Caco-2 (cell line): ENCODE measurements around the gene ZNF592. TPM values are rescaled to one million over a fixed set of nuclear protein-coding genes. Genes with fewer than 3 reads are reported as not detected.

Source experiments
- BruUV-seq: library from RNA; stranded (reverse); fragments of 400-500 nt; replicated peaks from 2 replicates; lab custom pipeline; 2021; lab: Mats Ljungman, UMichigan
- CTCF ChIA-PET: fragments of 300-600 bp; sonication (Branson Sonifier 250); formaldehyde crosslinking; loops from one replicate; lab custom pipeline; 2022; ENCODE audit warnings: antibody characterized with exemption; lab: Charles Lee
- POLR2A ChIA-PET: fragments of 300-600 bp; sonication (Branson Sonifier 250); formaldehyde crosslinking; loops from one replicate; lab custom pipeline; 2022; ENCODE audit warnings: antibody characterized with exemption; lab: Charles Lee
- DNase-seq, 2 experiments: peaks; one replicate each; pipeline versions ENCODE4 v3.0.0 to v3.0.0-alpha.2; 2020 to 2022
- H3K27me3 ChIP-seq: replicated peaks from 2 replicates; pipeline ENCODE4 v1.6.0; 2011; ENCODE audit warnings: low read length; ENCODE audit not compliant: control insufficient read depth, insufficient read depth
- H3K36me3 ChIP-seq: 2 replicates; pipeline ENCODE4 v1.5.1; 2011; ENCODE audit warnings: low read length; ENCODE audit not compliant: control insufficient read depth, insufficient read depth
- H3K4me1 ChIP-seq: fragments of 250-450 bp; sonication (Bioruptor Pico); 2 replicates; pipeline ENCODE4 v1.5.1; 2020; ENCODE audit warnings: mild to moderate bottlenecking
- H3K4me3 ChIP-seq: 2 replicates; pipeline ENCODE4 v1.5.1; 2011; ENCODE audit warnings: low read depth, mild to moderate bottlenecking, control low read depth, low read length
- H3K9me3 ChIP-seq: fragments of 250-450 bp; sonication (Bioruptor Pico); 2 replicates; pipeline ENCODE4 v1.5.1; 2020; ENCODE audit warnings: mild to moderate bottlenecking, moderate library complexity
- H3K27ac Mint-ChIP-seq: one replicate; pipeline ENCODE4 v1.8.0; 2022; ENCODE audit warnings: mixed read lengths; ENCODE audit not compliant: unreplicated experiment
- H3K27me3 Mint-ChIP-seq: one replicate; pipeline ENCODE4 v1.8.0; 2022; ENCODE audit warnings: mixed read lengths; ENCODE audit not compliant: insufficient read depth, unreplicated experiment
- H3K36me3 Mint-ChIP-seq: one replicate; pipeline ENCODE4 v1.8.0; 2022; ENCODE audit warnings: mild to moderate bottlenecking, mixed read lengths; ENCODE audit not compliant: insufficient read depth, unreplicated experiment
- H3K4me1 Mint-ChIP-seq: one replicate; pipeline ENCODE4 v1.8.0; 2022; ENCODE audit warnings: low read depth, mixed read lengths; ENCODE audit not compliant: unreplicated experiment
- H3K4me3 Mint-ChIP-seq: one replicate; pipeline ENCODE4 v1.8.0; 2022; ENCODE audit warnings: mild to moderate bottlenecking, moderate library complexity, mixed read lengths; ENCODE audit not compliant: unreplicated experiment
- H3K9me3 Mint-ChIP-seq: one replicate; pipeline ENCODE4 v1.8.0; 2022; ENCODE audit warnings: mixed read lengths; ENCODE audit not compliant: unreplicated experiment
- intact Hi-C: fragments of 100-400 bp; cut with micrococcal nuclease; formaldehyde crosslinking; loops from one replicate; pipeline ENCODE4 v1.10.0; 2022; ENCODE audit not compliant: unreplicated experiment
- total RNA-seq: library from RNA; stranded (reverse); gene quantifications from 2 replicates; pipeline ENCODE4 v1.2.3, GENCODE V29; 2022
- TF ChIP-seq, protein P1 (sequence below), 2 experiments: fragments of 200-600 bp in 1 of 2; IDR thresholded peaks; 1 replicate in 1 of 2; 2 replicates in 1 of 2; pipeline versions ENCODE4 v1.5.1 to v1.8.0; 2011 to 2022; ENCODE audit warnings: antibody characterized with exemption in 1 of 2, control low read depth in 1 of 2, inconsistent platforms in 1 of 2, low read depth in 1 of 2, low read length in 1 of 2, mild to moderate bottlenecking in 1 of 2, moderate library complexity in 1 of 2; ENCODE audit not compliant: insufficient read depth in 1 of 2, severe bottlenecking in 1 of 2, unreplicated experiment in 1 of 2

ZNF592 gene
- total RNA-seq, 1 experiment from 2014 or later = 30.6 TPM

DNA sequence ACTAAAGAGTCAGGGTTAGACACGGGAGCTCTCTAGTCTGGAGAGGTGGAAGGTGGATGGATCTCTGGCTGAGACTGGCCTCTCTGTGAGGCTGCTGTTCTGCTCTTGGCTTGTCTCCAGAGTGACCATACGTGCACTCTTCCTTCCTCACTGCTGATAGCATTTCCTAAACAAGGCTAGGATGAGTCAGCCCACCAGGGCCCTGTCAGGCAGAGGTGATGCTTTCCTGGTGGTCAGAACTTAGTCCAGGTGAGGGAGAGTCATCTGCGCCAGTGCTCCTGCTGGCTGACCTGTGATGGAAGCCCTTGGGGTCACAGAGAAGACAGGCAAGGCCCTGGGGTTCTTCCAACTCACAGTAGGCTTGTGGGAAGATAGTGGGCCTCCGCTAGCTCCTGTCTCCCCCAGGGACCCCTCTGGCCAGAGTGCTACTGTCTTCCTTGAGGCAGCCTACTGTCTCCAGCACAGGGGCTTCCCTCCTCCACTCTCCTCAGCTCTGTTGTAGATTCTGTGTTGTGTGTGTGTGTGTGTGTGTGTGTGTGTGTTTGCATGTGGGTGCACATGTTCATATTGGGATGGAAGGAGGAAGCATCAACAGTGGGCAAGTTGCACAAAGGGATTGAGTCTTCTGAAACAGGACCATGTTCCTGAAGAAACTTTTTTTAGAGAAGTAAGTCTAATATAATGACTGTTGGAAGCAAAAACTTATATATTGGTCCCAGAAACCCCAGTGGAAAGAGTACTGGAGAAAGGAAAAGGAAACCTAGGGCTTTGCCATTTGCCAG is 85.2 kb downstream of the ZNF592 start:
- no peak for DNase-seq
- no peak overlapping the region for H3K27ac Mint-ChIP-seq
- CTCF ChIA-PET = interaction anchor here (0.6 kb wide), 1 partner anchor 128 kb away, joined by 3 read pairs; no protein-coding TSS in a partner anchor

DNA sequence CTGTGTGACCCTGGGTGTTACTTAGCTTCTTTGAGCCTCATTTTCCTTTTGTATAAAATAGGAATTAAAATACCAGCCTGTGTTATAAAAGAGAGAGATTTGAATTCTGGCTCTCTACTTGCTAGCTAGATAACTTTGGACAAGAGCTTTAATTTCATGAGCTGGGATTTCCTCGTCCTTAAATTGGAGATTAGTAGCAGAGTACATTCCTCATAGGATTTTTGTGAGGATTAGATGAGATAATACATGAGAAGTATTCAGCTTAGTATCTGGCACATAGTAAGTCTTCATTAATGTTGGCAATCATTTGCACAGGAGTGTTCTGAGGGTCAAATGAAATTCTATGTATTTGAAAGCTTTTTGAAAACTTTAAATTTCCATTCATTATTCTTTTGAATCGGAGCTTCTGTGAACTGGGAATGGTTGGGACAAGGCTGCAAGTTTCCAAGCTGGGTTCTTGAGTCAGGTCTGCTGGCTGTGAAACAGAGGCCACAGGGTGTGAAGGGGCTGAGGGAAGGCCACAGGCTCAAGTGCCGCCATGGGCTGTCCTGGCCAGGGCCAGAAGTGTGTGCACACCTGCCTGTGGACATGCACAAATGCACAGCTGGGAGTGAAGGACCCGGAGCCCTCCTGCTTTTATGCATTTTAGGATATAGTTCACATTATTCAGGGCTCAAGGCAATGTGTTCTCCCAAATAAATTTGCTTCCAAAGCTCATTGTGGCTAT is 86.0 kb downstream of the ZNF592 start:
- Mint-ChIP-seq H3K4me1 (no peaks in the 10 kb centered on the region), H3K36me3 (no peaks in the 10 kb centered on the region), H3K27ac (no peak overlapping the region), H3K9me3 (no peaks in the 10 kb centered on the region), H3K27me3 (peaks cover 5% of the 10 kb centered on the region), H3K4me3 (no peak overlapping the region)
- intact Hi-C loops = no loop called here
- no TSS peak for BruUV-seq
- Histone ChIP-seq H3K27me3 (no peaks in the 10 kb centered on the region; the same call in 1 of the 2 replicates), H3K36me3 (no peaks in the 10 kb centered on the region), H3K4me3 (no peak overlapping the region), H3K9me3 (no peaks in the 10 kb centered on the region), H3K4me1 (no peaks in the 10 kb centered on the region)
- POLR2A ChIA-PET = no interaction called here
- TF ChIP-seq, protein P1, sequence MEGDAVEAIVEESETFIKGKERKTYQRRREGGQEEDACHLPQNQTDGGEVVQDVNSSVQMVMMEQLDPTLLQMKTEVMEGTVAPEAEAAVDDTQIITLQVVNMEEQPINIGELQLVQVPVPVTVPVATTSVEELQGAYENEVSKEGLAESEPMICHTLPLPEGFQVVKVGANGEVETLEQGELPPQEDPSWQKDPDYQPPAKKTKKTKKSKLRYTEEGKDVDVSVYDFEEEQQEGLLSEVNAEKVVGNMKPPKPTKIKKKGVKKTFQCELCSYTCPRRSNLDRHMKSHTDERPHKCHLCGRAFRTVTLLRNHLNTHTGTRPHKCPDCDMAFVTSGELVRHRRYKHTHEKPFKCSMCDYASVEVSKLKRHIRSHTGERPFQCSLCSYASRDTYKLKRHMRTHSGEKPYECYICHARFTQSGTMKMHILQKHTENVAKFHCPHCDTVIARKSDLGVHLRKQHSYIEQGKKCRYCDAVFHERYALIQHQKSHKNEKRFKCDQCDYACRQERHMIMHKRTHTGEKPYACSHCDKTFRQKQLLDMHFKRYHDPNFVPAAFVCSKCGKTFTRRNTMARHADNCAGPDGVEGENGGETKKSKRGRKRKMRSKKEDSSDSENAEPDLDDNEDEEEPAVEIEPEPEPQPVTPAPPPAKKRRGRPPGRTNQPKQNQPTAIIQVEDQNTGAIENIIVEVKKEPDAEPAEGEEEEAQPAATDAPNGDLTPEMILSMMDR (IDR thresholded peaks at IDR 0.05; ENCODE audit: insufficient read depth in 1 of 2, low read depth in 1 of 2, low read length in 1 of 2, severe bottlenecking in 1 of 2, unreplicated experiment in 1 of 2) = no peak
- no peak for DNase-seq
- CTCF ChIA-PET = interaction anchor here (0.6 kb wide), 1 partner anchor 127 kb away, joined by 3 read pairs; no protein-coding TSS in a partner anchor

More for the DNA sequence above, 85.2 kb downstream of the ZNF592 start:
- Histone ChIP-seq H3K36me3 (no peaks in the 10 kb centered on the region), H3K4me3 (no peak overlapping the region), H3K4me1 (no peaks in the 10 kb centered on the region), H3K27me3 (no peaks in the 10 kb centered on the region; the same call in 1 of the 2 replicates), H3K9me3 (no peaks in the 10 kb centered on the region)
- no TSS peak for BruUV-seq
- Mint-ChIP-seq H3K36me3 (no peaks in the 10 kb centered on the region), H3K27me3 (peaks cover 5% of the 10 kb centered on the region), H3K4me3 (no peak overlapping the region), H3K4me1 (no peaks in the 10 kb centered on the region), H3K9me3 (no peaks in the 10 kb centered on the region)
- intact Hi-C loops = no loop called here
- TF ChIP-seq, protein P1 (IDR thresholded peaks at IDR 0.05; ENCODE audit: insufficient read depth in 1 of 2, low read depth in 1 of 2, low read length in 1 of 2, severe bottlenecking in 1 of 2, unreplicated experiment in 1 of 2) = no peak
- POLR2A ChIA-PET = no interaction called here

DNA sequence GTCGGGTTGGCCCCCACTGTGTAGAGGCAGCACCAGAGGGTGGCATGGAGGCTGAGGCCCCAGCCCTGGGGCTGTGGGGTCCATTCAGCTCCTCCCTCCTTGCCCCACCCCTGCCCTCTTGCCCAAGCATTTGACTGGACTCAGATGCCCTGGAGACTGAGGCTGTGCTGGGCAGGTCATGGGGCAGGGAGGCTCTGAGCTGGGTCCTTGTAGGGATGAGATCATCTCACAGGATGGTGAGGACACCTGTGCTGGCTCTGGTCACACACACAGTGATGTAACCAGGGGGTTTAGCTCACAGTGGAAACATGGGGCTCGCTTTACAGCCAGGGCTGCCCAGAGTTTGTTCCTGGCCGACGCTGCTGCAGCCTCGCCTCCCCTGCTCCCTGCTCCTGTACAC is 86.6 kb downstream of the ZNF592 start:
- no peak overlapping the region for H3K4me3 ChIP-seq
- H3K4me1 Mint-ChIP-seq = no peaks in the 10 kb centered on the region
- ChIA-PET POLR2A (no interaction called here), CTCF (no interaction called here)
- H3K27ac Mint-ChIP-seq = no peak overlapping the region
- intact Hi-C loops = no loop called here
- H3K36me3 ChIP-seq = no peaks in the 10 kb centered on the region
- no peaks in the 10 kb centered on the region for H3K9me3 Mint-ChIP-seq
- no peaks in the 10 kb centered on the region for H3K36me3 Mint-ChIP-seq
- BruUV-seq = no TSS peak
- H3K9me3 ChIP-seq = no peaks in the 10 kb centered on the region
- TF ChIP-seq, protein P1 (IDR thresholded peaks at IDR 0.05; ENCODE audit: insufficient read depth in 1 of 2, low read depth in 1 of 2, low read length in 1 of 2, severe bottlenecking in 1 of 2, unreplicated experiment in 1 of 2) = no peak
- no peak overlapping the region for H3K4me3 Mint-ChIP-seq
- no peak for DNase-seq
- peaks cover 5% of the 10 kb centered on the region for H3K27me3 Mint-ChIP-seq
- H3K4me1 ChIP-seq = no peaks in the 10 kb centered on the region
- H3K27me3 ChIP-seq = no peaks in the 10 kb centered on the region; the same call in 1 of the 2 replicates
